ENCODE data around the gene EGLN3.

- TF ChIP-seq CTCF (IDR thresholded peaks at IDR 0.05; ENCODE audit: low read depth, low read length, missing input control) (no peak), REST (IDR thresholded peaks at IDR 0.05) (no peak), EGR1 (IDR thresholded peaks at IDR 0.05; ENCODE audit: low read depth in 2 of 2) (no peak), TAF1 (conservative IDR thresholded peaks at IDR 0.05) (no peak), YY1 (IDR thresholded peaks at IDR 0.05) (no peak), HNF4G (IDR thresholded peaks at IDR 0.05) (no peak), ZBTB33 (IDR thresholded peaks at IDR 0.05) (no peak), GABPA (IDR thresholded peaks at IDR 0.05 in 1 of 2, conservative IDR thresholded peaks at IDR 0.05 in 1 of 2) (no peak), MAX (IDR thresholded peaks at IDR 0.05) (no peak), RXRA (IDR thresholded peaks at IDR 0.05) (no peak), RAD21 (IDR thresholded peaks at IDR 0.05) (no peak), JUND (IDR thresholded peaks at IDR 0.05) (no peak), SP1 (IDR thresholded peaks at IDR 0.05) (no peak), ATF3 (IDR thresholded peaks at IDR 0.05) (no peak)
Measured at GRCh38 chr14:33972583-33973081, 21.8 kb upstream of the EGLN3 start.

Data from liver (tissue), 3 donors.